Activated CD4-positive, alpha-beta T cell treated with anti-CD3 and anti-CD28 coated beads for 1 hour (primary cell): Measurements from ENCODE around the gene SETD6.

Experiments used
- DNase-seq: peaks from one replicate; pipeline ENCODE4 v3.0.0-alpha.2; 2020

The SETD6 gene

GRCh38 chr16:58509256-58510096 lies 5.8 kb upstream of the SETD6 start:
- DNase-seq: no peak

- DNase-seq: no peak
These were observed 5.1 kb upstream of the SETD6 start for GRCh38 chr16:58510097-58510775.

GRCh38 chr16:58510776-58511628 lies 4.3 kb upstream of the SETD6 start:
- no peak for DNase-seq

DNA sequence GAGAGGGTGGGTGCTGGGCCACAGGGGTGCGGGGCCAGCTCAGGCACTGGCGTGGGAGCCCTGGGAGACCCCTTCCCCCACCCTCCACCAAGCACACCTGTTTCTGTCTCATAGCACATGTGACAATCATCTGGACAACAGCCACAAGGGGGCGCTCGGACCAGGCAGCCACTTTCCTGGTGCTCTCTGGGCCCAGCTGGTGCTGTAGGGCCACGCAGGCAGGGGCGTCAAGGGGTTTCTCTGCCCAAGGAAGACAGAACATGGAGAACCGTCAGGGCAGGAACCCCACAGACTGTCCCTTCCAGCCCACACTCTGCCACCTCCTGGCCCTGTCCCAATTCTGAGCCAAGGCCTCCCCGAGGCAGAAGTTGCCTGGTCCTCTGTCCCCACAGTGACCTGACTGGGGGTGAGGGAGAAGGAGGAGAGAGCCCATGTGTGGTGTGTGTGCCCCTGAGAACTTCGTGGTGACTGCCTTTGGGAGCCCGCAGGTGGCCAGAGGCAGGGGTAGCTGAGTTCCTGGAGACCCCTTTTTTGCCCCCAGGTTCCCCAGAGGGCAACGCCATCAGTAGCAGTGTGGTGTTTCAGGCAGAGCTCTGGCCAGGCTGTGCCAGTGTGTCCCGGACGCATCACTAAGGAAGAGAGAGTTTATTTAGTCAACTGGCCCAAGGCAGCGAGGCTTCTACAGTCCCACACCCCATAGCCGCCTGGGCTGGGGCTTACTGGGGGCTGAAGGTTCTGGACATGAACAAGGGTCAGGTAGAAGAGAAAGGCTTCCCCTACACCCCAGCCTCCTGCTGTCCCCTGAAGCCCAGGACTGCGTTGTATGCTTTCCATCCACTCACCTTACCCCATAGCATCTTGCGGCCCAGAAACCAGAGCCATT lies 3.1 kb upstream of the SETD6 start:
- DNase-seq: peak; percentile 73

DNA sequence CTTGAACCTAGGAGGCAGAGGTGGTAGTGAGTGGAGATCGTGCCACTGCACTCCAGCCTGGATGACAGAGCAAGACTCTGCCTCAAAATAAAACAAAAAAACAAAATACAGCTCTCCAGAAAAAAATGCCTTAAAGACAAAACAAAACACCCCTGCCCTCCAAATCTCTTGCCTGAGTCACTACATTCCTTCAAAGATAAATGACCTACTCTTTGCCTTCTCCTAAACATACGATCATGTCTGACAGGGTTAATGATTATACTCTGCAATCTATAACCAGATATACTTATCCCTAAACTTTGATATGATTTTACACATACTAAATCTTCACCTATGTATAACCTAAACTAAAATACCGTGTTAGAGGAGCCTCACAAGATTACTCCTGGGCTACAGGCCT lies 1.4 kb upstream of the SETD6 start:
- DNase-seq: no peak

DNA sequence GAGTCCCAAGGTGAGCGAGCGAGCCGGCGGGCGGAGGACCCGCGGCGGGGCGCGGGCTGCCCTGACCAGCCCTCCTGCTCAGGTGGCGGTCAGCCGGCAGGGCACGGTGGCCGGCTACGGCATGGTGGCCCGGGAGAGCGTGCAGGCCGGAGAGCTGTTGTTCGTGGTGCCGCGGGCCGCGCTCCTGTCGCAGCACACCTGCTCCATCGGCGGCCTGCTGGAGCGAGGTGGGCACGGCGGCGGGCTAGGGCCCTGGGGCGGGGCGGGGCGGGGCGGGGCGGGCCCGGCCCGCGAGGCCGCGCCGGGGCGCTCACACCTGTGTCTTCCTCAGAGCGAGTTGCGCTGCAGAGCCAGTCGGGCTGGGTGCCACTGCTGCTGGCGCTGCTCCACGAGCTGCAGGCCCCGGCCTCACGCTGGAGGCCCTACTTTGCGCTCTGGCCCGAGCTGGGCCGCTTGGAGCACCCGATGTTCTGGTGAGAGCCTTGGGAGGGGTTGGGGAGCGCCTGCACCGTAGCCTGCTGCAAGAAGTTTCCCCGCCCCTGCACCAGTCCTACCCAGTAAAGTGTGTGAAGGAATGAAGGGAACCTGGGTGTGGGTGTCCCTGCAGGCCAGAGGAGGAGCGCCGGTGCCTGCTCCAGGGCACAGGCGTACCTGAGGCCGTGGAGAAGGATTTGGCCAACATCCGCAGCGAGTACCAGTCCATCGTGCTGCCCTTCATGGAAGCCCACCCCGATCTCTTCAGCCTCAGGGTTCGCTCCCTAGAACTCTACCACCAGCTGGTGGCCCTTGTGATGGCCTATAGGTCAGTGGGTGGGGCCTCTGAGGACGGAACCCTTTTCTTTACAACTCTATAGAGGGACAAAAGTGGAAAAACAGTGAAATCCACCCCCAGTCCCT lies 802 bp downstream of the SETD6 start:
- DNase-seq: no peak

- no peak for DNase-seq
These were observed 1.4 kb downstream of the SETD6 start for GRCh38 chr16:58516768-58517107.

DNA sequence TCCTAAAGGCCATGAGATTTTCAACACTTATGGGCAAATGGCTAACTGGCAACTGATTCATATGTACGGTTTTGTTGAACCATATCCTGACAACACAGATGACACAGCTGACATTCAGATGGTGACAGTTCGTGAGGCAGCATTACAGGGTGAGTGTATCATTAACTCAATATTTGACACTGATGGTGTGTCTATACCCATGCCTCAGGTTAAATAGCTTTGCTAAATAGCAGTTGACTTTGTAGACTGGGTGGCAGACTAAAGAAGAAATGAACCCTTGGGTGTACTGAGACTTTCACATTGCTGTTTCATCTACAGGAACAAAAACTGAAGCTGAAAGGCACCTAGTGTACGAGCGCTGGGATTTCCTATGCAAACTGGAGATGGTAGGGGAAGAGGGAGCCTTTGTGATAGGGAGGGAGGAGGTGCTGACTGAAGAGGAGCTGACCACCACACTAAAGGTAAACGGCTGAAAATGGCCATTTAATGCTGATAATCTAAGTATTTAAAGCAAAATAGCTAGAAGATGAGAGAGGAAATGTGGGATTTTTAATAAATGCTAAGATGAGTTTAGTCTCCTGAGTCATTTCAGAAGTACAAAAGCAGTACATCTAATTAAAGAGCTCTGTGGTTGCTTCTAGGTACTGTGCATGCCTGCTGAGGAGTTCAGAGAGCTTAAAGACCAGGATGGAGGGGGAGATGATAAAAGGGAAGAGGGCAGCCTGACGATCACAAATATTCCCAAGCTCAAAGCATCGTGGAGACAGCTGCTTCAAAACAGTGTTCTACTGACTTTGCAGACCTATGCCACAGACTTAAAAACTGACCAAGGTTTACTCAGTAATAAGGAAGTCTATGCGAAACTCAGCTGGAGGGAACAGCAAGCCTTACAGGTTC lies 3.0 kb downstream of the SETD6 start:
- DNase-seq: no peak

- no peak for DNase-seq
These were observed 3.7 kb downstream of the SETD6 start for GRCh38 chr16:58518980-58519368.

DNA sequence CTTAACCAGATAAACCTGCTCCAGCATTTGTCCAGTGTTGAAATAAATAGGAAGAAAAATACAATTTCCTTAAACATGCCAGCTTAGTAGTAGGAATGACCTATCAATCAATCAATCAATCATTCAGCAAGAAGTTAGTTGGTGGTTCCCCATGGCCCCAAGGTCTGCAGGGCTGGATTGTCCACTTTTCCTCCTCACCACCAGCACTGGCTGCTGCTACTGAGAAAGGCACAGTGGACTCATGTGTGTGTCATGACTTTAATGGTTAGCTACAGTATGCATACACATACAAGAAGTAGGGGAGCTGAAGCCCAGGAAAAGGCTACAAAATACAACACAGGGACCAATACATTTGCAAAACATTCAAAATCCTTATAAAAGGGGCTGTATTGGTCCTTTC lies 4.4 kb downstream of the SETD6 start:
- DNase-seq: no peak

DNA sequence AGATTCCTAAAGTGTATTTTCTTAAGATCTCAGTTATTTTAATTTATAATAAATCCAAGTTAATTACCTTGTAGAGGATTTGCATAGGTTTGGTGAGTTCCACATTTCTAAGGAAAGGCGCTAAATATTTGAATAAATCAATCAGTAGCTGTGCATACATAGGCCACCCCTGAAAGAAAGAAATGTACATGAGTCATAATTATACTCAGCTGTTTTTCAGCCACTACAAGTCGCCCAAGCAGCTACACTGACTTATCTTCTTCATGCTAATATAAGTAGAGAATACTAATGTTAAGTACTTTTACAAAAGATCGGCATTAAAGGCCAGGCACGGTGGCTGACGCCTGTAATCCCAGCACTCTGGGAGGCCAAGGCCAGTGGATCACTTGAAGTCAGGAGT lies 14.9 kb downstream of the SETD6 start:
- no peak for DNase-seq

GRCh38 chr16:58532414-58532813 lies 17.1 kb downstream of the SETD6 start:
- no peak for DNase-seq

DNA sequence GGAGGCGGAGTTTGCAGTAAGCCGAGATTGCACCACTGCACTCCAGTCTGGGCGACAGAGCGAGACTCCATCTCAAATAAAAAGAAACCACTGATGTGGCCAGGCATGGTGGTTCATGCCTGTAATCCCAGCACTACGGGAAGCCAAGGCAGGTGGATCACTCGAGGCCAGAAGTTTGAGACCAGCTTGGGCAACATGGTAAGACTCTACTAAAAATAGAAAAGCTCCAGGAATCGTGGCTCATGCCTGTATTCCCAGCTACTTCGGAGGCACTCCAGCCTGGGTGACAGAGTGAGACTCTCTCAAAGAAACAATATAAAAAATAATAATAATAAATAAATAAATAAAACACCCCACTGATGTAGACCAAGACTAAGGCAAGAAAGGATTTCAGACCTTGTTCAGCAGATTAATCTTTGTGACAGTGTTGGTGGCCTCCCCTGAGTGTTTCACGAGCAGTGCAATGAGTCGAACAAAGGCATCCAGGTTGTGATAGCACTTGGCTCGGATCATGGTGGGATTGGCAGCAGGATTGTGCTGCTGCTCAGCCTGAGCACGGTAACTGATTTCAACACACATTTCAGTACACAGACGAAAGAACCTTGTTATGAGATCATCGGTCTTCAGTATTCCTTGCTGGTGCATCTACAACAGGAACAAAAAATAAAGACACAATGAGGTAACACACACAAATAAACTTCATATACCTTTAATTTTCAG lies 18.6 kb downstream of the SETD6 start:
- DNase-seq: no peak

- no peak for DNase-seq
These were observed 19.8 kb downstream of the SETD6 start for GRCh38 chr16:58535100-58535499.

DNA sequence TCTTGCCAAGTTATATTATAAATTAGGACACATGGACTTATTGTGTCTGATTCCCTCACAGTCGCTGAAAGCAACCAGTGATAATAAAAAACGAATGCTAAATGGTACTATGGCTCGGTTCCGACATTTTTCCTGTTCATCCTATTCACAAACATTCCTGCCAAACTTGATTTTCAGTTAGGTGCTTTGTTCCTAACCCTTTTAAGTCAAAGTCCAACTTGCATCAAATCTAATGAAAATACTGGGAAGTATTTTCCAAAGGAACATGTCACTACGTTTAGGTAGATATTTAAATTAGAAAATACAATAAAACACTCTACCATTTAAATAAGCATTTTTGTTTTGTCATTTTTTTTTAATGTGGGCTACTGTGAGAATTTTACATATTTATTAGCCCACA lies 21.0 kb downstream of the SETD6 start:
- DNase-seq: no peak

DNA sequence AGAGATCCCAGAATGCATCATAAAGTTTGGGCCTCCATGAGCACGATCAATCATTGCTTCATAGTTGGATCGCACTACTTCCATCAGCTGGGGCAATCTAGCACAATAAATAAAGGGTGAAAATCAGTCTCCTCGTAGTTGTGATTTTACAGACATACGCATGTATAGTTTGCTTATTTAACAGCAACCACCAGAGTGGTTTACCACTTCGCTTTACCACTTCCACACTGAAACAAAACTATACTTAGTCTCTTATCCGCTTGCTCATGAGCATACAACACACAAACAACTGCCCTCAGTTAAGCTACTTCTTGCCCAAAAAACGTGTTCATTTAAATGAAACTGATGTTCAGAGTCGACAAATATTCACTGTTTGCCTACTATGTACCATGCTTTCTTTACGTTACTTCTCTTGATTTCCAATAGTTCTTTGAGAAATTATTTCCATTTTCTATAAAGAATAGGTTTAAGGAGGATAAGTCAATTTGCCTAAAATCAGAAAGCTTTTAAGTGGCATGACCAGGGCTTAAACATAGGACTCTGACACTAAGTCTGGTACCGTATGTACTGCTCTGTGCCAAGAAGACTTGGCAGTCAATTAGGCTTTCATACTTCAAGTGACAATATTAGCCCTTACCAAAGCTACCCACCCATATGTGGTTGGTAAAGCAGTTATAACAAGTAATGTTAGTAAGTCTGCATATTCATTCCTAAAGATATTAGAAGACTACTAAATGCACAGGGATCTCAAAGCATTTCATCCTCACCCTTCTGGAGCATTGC lies 22.0 kb downstream of the SETD6 start:
- no peak for DNase-seq

GRCh38 chr16:58541711-58542110 lies 26.4 kb downstream of the SETD6 start:
- DNase-seq: no peak

DNA sequence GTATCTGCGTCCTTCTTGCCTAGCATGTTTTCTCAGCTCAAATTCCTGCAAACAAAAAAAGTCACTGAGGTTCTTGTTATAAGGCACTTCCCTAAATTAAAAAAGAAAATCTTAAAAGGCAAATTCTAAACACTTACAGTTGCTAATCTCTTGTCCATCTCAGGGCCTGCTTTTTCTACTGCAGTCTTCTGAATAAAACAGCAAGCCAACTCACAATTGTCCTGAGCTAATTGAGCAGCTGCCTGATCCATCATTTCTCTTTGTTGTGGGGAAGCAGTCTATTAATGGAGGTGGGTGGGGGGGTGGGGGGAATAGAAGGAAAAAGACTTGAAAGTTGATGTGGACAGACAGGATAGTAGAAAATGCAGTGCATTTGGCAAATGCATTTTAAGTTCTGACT lies 27.0 kb downstream of the SETD6 start:
- no peak for DNase-seq

- no peak for DNase-seq
These were observed 28.4 kb downstream of the SETD6 start for GRCh38 chr16:58543685-58544084.
